IgD-negative memory B cell (primary cell): ENCODE results near the gene FOXP1. TPM values are rescaled to one million over a fixed set of nuclear protein-coding genes. Genes with fewer than 3 reads are reported as not detected.

Experiments used
- H3K27ac Mint-ChIP-seq, 3 donors: one replicate each; pipeline ENCODE4 v1.8.0; 2020 to 2022; ENCODE audit warnings: mild to moderate bottlenecking in 3 of 3, mixed read lengths in 3 of 3, moderate library complexity in 1 of 3
- H3K27me3 Mint-ChIP-seq: one replicate; pipeline ENCODE4 v1.8.0; 2021; ENCODE audit warnings: mixed read lengths
- H3K36me3 Mint-ChIP-seq: one replicate; pipeline ENCODE4 v1.8.0; 2020; ENCODE audit warnings: mild to moderate bottlenecking, mixed read lengths
- H3K4me1 Mint-ChIP-seq, 3 donors: one replicate each; pipeline ENCODE4 v1.8.0; 2020 to 2022; ENCODE audit warnings: mixed read lengths in 3 of 3, mild to moderate bottlenecking in 1 of 3
- H3K4me3 Mint-ChIP-seq, 4 donors: one replicate each; pipeline ENCODE4 v1.8.0; 2020 to 2022; ENCODE audit warnings: mild to moderate bottlenecking in 4 of 4, mixed read lengths in 4 of 4, moderate library complexity in 3 of 4
- H3K9me3 Mint-ChIP-seq, 3 donors: one replicate each; pipeline ENCODE4 v1.8.0; 2020 to 2021; ENCODE audit warnings: mixed read lengths in 3 of 3, mild to moderate bottlenecking in 1 of 3
- polyA plus RNA-seq: library from polyadenylated mRNA; unstranded; fragments of 300-500 nt; fragmentation: Illumina TruSeq; gene quantifications from one replicate; pipeline ENCODE4 v1.2.3, GENCODE V29; 2021

FOXP1 gene
- polyA plus RNA-seq, 1 donor from 2014 or later = 277 TPM

- Mint-ChIP-seq H3K27ac (no peak overlapping the region), H3K36me3 (peaks cover 1% of the 10 kb centered on the region), H3K9me3 (no peaks in the 10 kb centered on the region), H3K4me1 (peaks cover 0 to 2% (median 0%) of the 10 kb centered on the region in 3 donors), H3K4me3 (no peak overlapping the region), H3K27me3 (peaks cover 9% of the 10 kb centered on the region)
These were observed 17.2 kb upstream of the FOXP1 start for GRCh38 chr3:71600646-71601288.

GRCh38 chr3:71599416-71599815 lies 15.9 kb upstream of the FOXP1 start:
- no peak overlapping the region for H3K27ac Mint-ChIP-seq

GRCh38 chr3:71598292-71598691 lies 14.8 kb upstream of the FOXP1 start:
- H3K4me1 Mint-ChIP-seq = peaks cover 0 to 2% (median 0%) of the 10 kb centered on the region in 3 donors
- H3K27ac Mint-ChIP-seq = no peak overlapping the region
- H3K9me3 Mint-ChIP-seq = no peaks in the 10 kb centered on the region
- H3K4me3 Mint-ChIP-seq = no peak overlapping the region
- peaks cover 9% of the 10 kb centered on the region for H3K27me3 Mint-ChIP-seq
- peaks cover 1% of the 10 kb centered on the region for H3K36me3 Mint-ChIP-seq

More at GRCh38 chr3:71599416-71599815, 15.9 kb upstream of the FOXP1 start:
- peaks cover 0 to 2% (median 0%) of the 10 kb centered on the region in 3 donors for H3K4me1 Mint-ChIP-seq
- H3K9me3 Mint-ChIP-seq = no peaks in the 10 kb centered on the region
- H3K36me3 Mint-ChIP-seq = peaks cover 1% of the 10 kb centered on the region
- H3K27me3 Mint-ChIP-seq = peaks cover 9% of the 10 kb centered on the region
- no peak overlapping the region for H3K4me3 Mint-ChIP-seq

GRCh38 chr3:71597286-71597685 lies 13.8 kb upstream of the FOXP1 start:
- Mint-ChIP-seq H3K27me3 (peaks cover 9% of the 10 kb centered on the region), H3K4me1 (peaks cover 0 to 2% (median 0%) of the 10 kb centered on the region in 3 donors), H3K27ac (no peak overlapping the region), H3K9me3 (no peaks in the 10 kb centered on the region), H3K36me3 (peaks cover 1% of the 10 kb centered on the region), H3K4me3 (no peak overlapping the region)

- peaks cover 7% of the 10 kb centered on the region for H3K27me3 Mint-ChIP-seq
- no peak overlapping the region for H3K4me3 Mint-ChIP-seq
- H3K9me3 Mint-ChIP-seq = peaks cover 0 to 2% (median 0%) of the 10 kb centered on the region in 3 donors
- no peaks in the 10 kb centered on the region for H3K4me1 Mint-ChIP-seq
- peaks cover 1% of the 10 kb centered on the region for H3K36me3 Mint-ChIP-seq
- H3K27ac Mint-ChIP-seq = no peak overlapping the region
These were observed 9.6 kb upstream of the FOXP1 start for GRCh38 chr3:71593106-71593505.

GRCh38 chr3:71591101-71591500 lies 7.6 kb upstream of the FOXP1 start:
- peaks cover 4% of the 10 kb centered on the region for H3K27me3 Mint-ChIP-seq
- H3K4me3 Mint-ChIP-seq = no peak overlapping the region
- no peak overlapping the region for H3K27ac Mint-ChIP-seq
- H3K36me3 Mint-ChIP-seq = peaks cover 1% of the 10 kb centered on the region
- peaks cover 0 to 2% (median 0%) of the 10 kb centered on the region in 3 donors for H3K9me3 Mint-ChIP-seq
- peaks cover 2 to 6% (median 4%) of the 10 kb centered on the region in 3 donors for H3K4me1 Mint-ChIP-seq

- Mint-ChIP-seq H3K27ac (peak overlapping the region in 1 of 3 donors; percentile 81), H3K4me3 (no peak overlapping the region), H3K4me1 (peaks cover 12 to 23% (median 12%) of the 10 kb centered on the region in 3 donors), H3K27me3 (peaks cover 1% of the 10 kb centered on the region), H3K9me3 (peaks cover 0 to 2% (median 0%) of the 10 kb centered on the region in 3 donors), H3K36me3 (peaks cover 1% of the 10 kb centered on the region)
These were observed 5.6 kb upstream of the FOXP1 start for GRCh38 chr3:71589132-71589531.

- Mint-ChIP-seq H3K9me3 (peaks cover 0 to 2% (median 0%) of the 10 kb centered on the region in 3 donors), H3K36me3 (peaks cover 1% of the 10 kb centered on the region), H3K27me3 (peaks cover 1% of the 10 kb centered on the region), H3K4me3 (no peak overlapping the region), H3K4me1 (peaks cover 12 to 23% (median 12%) of the 10 kb centered on the region in 3 donors), H3K27ac (no peak overlapping the region)
These were observed 4.4 kb upstream of the FOXP1 start for GRCh38 chr3:71587958-71588357.

GRCh38 chr3:71586810-71587242 lies 3.3 kb upstream of the FOXP1 start:
- Mint-ChIP-seq H3K27me3 (peaks cover 10% of the 10 kb centered on the region), H3K9me3 (peaks cover 0 to 2% (median 0%) of the 10 kb centered on the region in 3 donors), H3K4me3 (peak overlapping the region in 1 of 4 donors; percentile 99), H3K4me1 (peaks cover 12 to 23% (median 12%) of the 10 kb centered on the region in 3 donors), H3K27ac (peak overlapping the region in 1 of 3 donors; percentile 93), H3K36me3 (peaks cover 1% of the 10 kb centered on the region)

- Mint-ChIP-seq H3K9me3 (peaks cover 0 to 2% (median 0%) of the 10 kb centered on the region in 3 donors), H3K36me3 (peaks cover 1% of the 10 kb centered on the region), H3K4me1 (peaks cover 12 to 23% (median 13%) of the 10 kb centered on the region in 3 donors), H3K27ac (peak overlapping the region in 2 of 3 donors; percentile 6 to 93), H3K4me3 (peak overlapping the region in 2 of 4 donors; percentile 90 to 99), H3K27me3 (peaks cover 13% of the 10 kb centered on the region)
These were observed 2.6 kb upstream of the FOXP1 start for GRCh38 chr3:71585887-71586809.

- Mint-ChIP-seq H3K36me3 (no peaks in the 10 kb centered on the region), H3K27ac (peak overlapping the region; percentile 93 to 96 (median 94)), H3K4me1 (peaks cover 16 to 33% (median 17%) of the 10 kb centered on the region in 3 donors)
These were observed 1.6 kb upstream of the FOXP1 start for GRCh38 chr3:71585131-71585530.

GRCh38 chr3:71584394-71585011 lies 975 bp upstream of the FOXP1 start:
- Mint-ChIP-seq H3K9me3 (no peaks in the 10 kb centered on the region), H3K27ac (peak overlapping the region; percentile 93 to 96 (median 94)), H3K27me3 (peaks cover 26% of the 10 kb centered on the region), H3K4me3 (peak overlapping the region; percentile 87 to 99 (median 92)), H3K36me3 (no peaks in the 10 kb centered on the region), H3K4me1 (peaks cover 16 to 38% (median 17%) of the 10 kb centered on the region in 3 donors)

More at GRCh38 chr3:71585131-71585530, 1.6 kb upstream of the FOXP1 start:
- H3K4me3 Mint-ChIP-seq = peak overlapping the region; percentile 87 to 99 (median 92)
- peaks cover 0 to under 1% (median 0%) of the 10 kb centered on the region in 3 donors for H3K9me3 Mint-ChIP-seq
- H3K27me3 Mint-ChIP-seq = peaks cover 22% of the 10 kb centered on the region

- peak overlapping the region; percentile 88 to 94 (median 93) for H3K27ac Mint-ChIP-seq
- H3K4me3 Mint-ChIP-seq = peak overlapping the region; percentile 89 to 99 (median 94)
- peaks cover 32% of the 10 kb centered on the region for H3K27me3 Mint-ChIP-seq
- H3K4me1 Mint-ChIP-seq = peaks cover 16 to 38% (median 17%) of the 10 kb centered on the region in 3 donors
- no peaks in the 10 kb centered on the region for H3K36me3 Mint-ChIP-seq
- no peaks in the 10 kb centered on the region for H3K9me3 Mint-ChIP-seq
These were observed 639 bp downstream of the FOXP1 start for GRCh38 chr3:71582612-71583565.
